GM19438 (cell line): ENCODE data around the gene HNF1B.
A peak's percentile ranks its signal among the peaks of the same experiment; 100 is the strongest.

Experiments
- ATAC-seq: cut with Tn5 transposase; IDR thresholded peaks from one replicate; pipeline ENCODE4 v1.9.1; 2021; ENCODE audit warnings: low read depth; ENCODE audit not compliant: unreplicated experiment

HNF1B gene

DNA sequence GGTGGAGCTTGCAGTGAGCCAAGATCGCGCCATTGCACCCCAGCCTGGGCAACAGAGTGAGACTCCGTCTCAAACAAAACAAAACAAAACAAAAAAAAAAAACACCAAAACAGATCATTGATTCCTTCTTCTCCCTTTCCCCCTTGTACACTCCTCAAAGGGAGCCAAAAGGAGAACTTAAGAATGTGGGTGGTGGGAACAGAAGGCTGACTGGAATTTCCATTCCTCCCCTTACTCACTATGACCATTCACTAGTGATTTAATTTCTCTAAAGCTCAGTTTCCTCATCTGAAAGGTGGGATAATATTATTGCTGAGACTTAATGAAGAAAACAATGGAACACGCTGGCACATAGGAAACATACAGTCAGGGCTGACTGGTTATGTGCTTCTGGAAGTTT is 17.1 kb upstream of the HNF1B start:
- ATAC-seq = no peak

- ATAC-seq = no peak
Measured at GRCh38 chr17:37761059-37761458, 16.2 kb upstream of the HNF1B start.

- no peak for ATAC-seq
Measured at GRCh38 chr17:37759014-37759637, 14.3 kb upstream of the HNF1B start.

DNA sequence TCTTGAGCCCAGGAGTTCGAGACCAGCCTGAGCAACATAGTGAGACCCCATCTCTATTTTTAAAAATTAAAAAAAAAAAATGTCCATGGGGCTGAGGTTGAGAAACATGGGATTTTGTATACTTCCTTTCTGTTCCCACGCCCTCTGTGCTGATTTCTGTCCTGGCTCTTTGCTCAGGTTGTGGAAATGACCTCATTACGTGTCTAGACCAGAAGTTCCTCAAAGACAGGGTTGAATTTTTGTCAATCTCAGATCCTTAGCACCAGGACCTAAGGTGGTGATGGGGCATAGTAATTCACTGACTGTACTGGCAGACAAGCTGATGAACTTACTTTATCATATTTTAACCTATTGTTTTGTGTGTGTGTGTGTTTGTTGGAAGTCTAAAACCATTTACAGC is 11.2 kb upstream of the HNF1B start:
- no peak for ATAC-seq

- no peak for ATAC-seq
Measured at GRCh38 chr17:37755455-37755854, 10.6 kb upstream of the HNF1B start.

DNA sequence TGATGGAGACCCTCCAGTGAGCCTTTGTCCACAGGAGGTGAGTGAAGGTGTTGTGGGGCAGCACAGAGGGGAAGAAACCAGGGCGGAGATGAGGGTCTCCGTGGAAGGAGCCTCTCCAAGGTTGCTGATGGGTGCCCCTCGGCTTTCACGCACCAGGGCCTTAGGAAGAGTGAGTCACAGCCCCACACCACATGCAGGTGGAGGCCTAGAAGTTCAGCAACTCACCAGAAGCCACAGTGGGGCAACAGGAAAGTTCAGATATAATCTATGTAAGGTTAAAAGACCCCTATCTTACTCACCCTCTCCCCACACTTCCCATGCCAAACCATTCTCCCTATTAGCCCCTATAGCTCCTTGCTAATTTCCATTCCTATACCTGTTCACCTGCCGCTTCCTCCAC is 9.5 kb upstream of the HNF1B start:
- ATAC-seq = no peak

DNA sequence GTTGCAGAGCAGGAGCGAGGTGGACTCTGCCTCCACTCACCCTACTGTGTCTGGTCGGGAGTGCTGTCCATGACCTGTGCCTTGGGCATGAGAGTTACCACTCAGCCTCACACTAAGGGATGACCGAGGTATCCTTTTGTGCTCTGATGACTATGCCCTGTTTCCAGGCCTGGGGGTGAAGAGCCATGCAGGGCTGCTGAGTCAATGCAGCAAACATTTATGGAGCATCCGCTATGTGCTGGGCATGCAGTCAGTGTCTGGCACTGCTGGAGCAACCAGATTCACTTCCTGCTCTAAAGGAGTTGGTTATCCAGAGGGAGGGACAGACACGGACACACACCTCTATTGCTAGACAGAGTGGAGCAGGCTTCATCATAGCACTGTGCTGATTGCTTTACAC is 7.6 kb upstream of the HNF1B start:
- no peak for ATAC-seq

- peak; percentile 54 for ATAC-seq
Measured at GRCh38 chr17:37750768-37751475, 6.1 kb upstream of the HNF1B start.

- ATAC-seq = no peak
Measured at GRCh38 chr17:37750292-37750691, 5.4 kb upstream of the HNF1B start.

DNA sequence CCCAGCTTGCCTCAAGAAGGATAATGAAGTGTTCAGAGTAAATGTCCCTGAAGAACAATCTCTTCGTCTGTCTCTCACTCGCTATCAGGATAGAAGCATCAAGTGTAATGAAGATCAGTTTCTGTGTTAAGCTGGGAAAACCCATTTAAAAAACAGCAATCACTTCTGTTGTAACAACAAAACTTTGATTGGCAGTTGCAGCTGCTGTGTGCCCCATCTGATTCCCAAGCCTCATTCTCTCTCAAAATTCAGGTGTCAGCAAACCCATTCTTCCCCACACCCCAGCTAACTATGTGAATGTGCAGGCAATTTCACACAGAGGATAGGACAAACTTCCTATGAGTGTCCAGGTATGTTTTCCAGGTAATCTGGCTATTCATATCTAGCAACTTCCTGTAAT is 2.4 kb upstream of the HNF1B start:
- no peak for ATAC-seq

DNA sequence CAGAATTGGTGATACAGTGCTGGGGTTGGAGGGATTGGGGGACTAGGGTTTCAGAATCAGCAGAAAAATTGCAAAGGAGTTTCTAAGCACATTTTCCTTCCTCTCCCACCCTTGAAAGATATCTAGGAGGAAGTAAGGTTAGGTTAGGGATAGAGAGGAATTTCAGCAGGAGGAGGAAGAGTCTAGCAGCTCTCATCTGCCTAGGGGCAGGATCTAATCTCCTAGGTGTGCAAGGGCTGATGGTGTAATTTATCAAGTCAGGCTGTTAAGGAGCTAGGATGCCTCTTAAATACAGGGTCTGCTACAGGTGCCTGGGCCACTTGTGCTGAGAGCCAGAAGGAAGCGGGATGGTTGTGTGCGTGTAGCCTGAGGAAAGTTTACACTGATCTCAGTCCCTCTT is 1.8 kb upstream of the HNF1B start:
- ATAC-seq = no peak

DNA sequence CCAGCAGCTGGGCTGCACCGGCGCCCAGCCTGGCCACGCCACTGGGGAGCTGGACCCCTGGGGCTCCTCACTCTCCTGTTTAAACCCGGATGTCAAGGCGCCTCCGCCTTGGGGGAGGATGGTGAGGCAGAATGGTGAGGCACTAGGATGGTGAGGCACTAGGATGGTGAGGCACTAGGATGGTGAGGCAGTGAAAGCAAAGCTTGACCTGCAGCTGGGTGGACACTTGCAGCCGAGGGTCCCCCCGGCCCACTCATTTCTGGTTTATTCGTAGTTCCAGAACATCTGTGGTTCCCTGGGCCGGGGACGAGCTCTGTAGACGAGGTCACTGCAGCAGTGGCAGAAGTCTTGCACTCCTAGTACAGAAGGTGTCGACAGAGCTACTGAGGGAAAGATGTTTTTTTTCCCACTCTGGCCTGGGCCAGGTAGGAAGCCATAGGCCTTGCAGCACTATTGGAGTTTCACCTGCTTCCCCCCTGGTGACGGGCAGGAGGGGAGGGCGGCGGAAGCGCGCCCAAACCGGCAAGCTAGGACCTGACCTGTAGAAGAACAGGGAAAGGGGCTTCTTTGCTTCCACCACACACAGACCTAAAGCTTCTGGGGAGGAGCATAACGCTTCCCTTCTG is 1.1 kb upstream of the HNF1B start:
- ATAC-seq = no peak

- no peak for ATAC-seq
Measured at GRCh38 chr17:37744633-37744927, 279 bp downstream of the HNF1B start.

DNA sequence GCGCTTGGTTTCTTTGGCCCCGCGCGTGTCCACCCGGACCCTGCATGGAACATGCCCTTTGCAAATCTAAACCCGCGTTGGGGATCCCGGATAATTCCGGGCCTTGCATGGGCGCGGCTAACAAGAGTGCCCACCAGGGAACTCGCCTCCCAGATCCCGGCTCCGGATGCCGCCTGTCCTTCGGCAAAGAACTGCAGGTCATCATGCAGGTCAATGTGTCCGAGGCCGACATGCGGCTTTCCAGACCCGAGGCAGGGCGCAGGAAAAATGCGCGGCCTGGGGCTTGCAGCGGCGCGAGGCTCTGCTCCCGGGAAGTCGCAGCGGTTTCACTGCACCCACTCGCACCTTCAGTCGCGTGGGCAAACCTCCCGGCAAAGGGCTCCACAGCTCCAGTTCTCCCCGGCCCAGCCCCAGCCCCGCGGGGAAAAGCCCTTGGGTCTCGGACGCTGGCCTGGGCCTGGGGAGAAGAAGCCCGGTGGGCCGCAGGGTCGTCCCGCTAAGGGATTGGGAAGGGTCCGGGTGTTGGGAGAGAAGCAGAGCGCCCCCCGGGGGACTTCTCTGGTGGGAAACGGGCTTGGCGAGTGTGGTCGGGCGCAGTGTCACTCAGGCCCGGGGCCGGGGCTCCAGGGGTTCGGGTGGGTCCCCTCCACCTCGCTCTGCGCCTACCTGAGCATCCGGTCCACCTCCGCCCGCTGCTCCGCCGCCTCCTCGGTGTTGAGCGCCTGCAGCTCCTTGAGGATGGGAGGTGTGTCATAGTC is 805 bp downstream of the HNF1B start:
- no peak for ATAC-seq

DNA sequence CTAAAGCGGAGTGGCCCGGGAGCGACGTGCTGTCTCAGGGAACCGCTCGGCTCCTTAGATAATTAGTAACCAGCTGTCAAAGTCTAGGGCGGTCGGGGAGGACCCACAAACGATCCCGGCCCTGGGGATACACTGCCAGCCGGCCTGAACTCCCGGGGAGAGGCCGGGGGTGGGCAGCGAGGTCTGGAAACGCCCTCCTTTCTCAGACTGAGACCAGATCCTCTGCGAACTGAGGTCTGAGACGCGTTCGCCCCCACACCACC is 1.3 kb downstream of the HNF1B start:
- ATAC-seq = no peak

GRCh38 chr17:37742762-37743611 is 1.9 kb downstream of the HNF1B start:
- no peak for ATAC-seq

- no peak for ATAC-seq
Measured at GRCh38 chr17:37742116-37742761, 2.6 kb downstream of the HNF1B start.

DNA sequence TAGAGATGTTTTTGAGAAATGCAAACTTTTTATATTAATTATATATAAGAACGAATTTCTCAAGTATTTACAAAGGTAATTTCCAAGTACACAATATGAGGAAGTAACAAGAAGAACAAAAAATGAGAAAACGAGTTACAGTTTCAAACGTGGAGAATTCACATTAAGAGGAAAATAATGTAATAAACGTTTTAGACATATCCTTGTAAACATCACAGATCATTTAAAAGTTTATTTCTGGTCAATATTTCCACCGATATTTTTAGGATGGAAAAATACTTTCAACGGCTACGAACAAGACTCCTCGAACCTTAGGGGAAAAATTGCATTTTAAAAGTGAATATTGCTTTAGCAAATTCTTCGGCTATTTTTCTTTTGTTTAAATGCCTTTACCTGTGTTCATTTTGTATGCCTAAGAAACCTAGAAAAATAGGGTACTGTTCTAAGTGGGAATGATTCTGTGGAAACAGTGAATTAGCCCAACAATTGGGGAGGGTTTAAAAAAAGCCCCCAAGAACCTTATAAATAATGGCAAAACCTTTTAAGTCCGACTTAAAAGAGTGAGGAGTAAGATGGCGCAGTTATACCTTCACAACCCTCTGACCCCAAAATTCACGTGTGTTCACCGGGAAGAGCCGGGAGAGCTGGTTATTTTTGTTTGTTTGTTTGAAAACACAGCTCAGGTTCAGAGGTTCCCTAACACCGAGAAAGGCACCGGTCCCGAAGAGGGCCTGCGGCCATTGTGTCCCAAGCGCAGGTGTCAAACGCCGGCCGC is 3.3 kb downstream of the HNF1B start:
- ATAC-seq = no peak

GRCh38 chr17:37740915-37741314 is 3.9 kb downstream of the HNF1B start:
- ATAC-seq = no peak

DNA sequence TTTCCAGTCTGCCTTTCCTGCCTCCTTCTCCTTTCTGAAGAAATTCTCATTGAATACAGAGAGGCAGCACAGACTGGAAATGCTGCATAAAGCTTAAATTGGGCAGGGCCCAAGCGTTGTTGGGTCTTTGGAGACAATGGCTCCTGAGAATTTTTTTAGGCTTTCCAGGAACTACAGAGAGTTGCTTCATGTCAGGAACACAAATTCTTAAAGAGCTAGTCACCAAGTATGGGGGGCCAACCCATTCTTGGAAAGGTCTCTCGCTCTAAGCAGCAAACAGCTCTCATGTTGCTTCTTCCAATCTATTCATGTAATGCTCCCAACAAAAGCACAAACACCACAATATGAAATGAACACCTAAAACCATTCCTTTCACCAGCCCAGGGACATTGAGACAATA is 6.9 kb downstream of the HNF1B start:
- no peak for ATAC-seq
